ENCODE results near the gene SYNGR2.
A peak's percentile ranks its signal among the peaks of the same experiment; 100 is the strongest.

- no peak for TF ChIP-seq EZH2 (IDR thresholded peaks at IDR 0.05; ENCODE audit: borderline replicate concordance, low read depth, low read length, severe bottlenecking)
- TF ChIP-seq, protein P1, sequence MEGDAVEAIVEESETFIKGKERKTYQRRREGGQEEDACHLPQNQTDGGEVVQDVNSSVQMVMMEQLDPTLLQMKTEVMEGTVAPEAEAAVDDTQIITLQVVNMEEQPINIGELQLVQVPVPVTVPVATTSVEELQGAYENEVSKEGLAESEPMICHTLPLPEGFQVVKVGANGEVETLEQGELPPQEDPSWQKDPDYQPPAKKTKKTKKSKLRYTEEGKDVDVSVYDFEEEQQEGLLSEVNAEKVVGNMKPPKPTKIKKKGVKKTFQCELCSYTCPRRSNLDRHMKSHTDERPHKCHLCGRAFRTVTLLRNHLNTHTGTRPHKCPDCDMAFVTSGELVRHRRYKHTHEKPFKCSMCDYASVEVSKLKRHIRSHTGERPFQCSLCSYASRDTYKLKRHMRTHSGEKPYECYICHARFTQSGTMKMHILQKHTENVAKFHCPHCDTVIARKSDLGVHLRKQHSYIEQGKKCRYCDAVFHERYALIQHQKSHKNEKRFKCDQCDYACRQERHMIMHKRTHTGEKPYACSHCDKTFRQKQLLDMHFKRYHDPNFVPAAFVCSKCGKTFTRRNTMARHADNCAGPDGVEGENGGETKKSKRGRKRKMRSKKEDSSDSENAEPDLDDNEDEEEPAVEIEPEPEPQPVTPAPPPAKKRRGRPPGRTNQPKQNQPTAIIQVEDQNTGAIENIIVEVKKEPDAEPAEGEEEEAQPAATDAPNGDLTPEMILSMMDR (IDR thresholded peaks at IDR 0.05; ENCODE audit: borderline replicate concordance, extremely low read depth, low read length, poor library complexity, severe bottlenecking): peak; percentile 26
These were observed 37.0 kb upstream of the SYNGR2 start for GRCh38 chr17:78131172-78132083.
